ENCODE data around the gene CLIP1.
"Not testable (repeated sequence)": the region's sequence is repeated elsewhere in the genome, so short reads cannot be mapped to it uniquely, and the experiment has no call there.

The CLIP1 gene

DNA sequence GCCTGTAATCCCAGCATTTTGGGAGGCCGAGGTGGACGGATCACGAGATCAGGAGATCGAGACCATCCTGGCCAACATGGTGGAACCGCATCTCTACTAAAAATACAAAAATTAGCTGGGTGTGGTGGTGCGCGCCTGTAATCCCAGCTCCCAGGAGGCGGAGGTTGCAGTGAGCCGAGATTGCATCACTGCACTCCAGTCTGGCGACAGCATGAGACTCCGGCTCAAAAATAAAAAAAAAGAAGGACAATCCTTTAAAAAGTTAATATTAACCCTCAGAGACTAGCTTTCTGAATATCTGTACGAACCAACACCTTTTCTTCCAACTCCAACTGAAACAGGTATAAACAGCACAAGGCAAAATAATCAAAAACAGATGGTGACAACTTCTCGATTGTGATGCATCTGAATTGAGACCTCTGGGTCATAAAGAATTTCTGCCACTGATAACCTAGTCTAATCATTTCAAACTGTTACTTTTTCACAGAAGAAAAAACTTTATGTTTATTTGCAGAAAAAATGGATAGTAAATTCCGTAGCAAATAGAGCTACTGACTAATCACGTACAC, 27.8 kb downstream of the CLIP1 start:
- DNase-seq = no peak

DNA sequence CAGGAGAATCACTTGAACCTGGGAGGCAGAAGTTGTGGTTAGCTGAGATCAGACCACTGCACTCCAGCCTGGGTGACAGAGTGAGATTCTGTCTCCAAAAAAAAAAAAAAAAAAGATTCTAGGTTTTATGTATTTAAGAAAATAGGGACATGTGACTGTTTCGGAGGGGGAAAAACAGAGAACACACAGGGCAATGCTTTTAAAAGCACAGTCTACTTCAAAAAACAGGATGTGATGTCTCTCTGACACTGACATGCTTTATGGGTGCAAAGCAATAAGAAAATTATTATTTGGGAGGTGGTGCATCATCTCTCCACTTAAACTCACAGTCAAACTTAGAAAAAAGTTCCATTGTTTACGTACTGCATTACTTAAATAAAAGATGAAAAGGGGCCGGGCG, 28.7 kb downstream of the CLIP1 start:
- no peak for DNase-seq

DNA sequence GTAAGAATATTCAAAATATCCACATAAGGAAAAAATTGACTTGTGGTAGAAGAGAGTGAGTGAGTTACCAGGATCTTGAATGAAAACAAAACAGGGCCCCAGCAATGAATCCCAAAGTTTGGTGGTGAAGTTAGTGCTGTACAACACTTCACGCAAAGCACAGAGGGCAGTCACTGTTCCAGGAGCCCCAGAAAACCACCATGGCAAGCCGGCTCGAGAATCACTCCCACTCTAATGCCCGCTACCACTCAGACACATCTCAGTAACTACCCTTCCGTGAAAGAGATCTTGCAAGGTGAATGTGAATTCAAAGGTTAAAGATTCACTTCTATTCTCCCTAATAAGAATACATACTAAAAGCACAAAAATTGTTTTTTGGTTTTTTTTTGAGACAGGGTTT, 30.1 kb downstream of the CLIP1 start:
- DNase-seq = no peak

DNA sequence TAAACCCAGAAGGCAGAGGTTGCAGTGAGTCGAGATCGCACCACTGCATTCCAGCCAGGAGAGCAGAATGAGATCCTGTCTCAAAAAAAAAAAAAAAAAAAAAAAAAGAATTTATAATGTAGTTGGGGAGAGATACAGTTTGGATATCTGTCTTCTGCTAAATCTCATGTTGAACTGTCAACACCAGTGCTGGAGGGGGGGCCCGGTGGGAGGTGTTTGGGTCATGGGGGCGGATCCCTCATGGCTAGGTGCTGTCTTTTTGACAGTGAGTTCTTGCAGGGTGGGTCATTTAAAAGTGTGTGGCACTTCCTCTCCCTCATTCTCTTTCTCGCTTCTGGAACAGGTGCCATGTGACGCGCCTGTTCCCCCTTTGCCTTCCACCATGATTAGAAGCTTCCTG, 32.8 kb downstream of the CLIP1 start:
- DNase-seq = no peak

DNA sequence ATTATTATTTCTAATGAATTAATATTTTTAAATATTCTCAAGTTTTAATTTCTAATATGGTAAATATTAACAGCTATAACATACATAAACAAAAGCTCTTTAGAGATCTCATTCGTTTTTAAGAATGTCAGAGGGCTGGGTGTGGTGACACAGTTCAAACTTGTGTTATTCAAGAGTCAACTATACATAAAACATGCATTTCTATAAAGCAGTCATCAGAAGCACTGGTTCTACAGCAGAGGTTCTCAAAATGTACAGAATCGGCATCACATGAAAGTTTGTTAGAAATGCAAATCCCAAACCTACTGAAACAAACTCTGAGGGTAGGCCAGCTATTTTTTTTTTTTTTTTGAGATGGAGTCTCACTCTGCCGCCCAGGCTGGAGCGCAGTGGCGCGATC, 34.6 kb downstream of the CLIP1 start:
- no peak for DNase-seq

DNA sequence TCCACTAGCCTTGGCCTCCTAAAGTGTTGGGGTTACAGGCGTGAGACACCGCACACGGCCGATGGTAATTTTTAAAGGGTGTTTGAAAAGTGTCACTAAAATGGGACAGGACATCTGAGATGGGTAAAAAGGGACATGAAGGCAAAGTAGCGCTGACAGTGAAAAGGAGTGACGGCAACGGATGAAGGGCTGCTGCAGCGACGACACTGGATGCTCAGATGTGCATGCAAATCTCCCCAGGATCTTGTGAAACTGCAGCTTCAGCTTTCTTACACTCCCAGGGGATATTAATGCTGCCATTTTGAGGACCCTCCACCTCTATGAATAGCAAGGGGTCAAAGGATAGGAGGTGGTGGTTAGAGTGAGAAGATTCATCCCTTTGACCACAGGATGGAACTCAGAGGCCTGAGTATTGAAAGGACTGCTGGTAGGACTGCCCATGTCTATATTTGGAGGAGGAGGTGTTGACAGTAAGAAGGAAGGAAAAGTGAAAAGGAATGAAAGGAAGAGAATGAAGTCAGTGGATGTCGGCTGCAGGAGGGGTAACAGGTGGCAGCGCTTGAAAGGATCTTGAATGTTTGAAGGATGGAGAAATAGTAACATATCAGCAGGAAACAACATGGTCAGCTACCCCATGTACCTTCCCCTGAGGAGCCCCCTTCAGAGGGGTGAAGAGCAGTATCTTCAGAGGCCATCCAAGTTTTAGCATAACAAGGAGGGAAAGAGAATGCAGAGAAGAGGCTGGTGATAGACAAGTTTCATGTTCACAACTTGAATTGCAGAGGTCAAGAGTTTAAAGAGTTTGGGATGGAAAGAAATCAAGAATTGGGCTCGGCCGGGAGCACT, 37.1 kb downstream of the CLIP1 start:
- no peak for DNase-seq

DNA sequence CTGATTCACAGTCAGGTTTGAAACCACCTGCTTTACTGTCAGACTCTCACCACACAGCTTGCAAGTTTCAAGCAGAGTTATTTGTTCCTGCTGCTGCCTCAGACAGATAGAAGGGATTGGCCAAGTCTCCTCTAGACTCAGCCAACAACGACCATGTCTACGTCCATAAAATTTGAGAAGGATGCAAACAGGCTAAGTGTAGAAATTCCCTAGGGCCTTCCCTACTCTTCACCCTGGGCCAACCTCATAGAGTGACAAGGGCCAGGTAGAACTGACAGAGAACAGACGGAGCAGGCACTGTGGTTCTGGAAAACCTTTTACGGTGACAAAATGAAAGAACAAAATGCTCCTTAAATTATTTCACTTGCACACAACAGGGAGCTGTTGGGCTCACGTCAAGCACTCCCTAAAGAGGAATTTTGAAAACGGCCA, 39.5 kb downstream of the CLIP1 start:
- no peak for DNase-seq

DNA sequence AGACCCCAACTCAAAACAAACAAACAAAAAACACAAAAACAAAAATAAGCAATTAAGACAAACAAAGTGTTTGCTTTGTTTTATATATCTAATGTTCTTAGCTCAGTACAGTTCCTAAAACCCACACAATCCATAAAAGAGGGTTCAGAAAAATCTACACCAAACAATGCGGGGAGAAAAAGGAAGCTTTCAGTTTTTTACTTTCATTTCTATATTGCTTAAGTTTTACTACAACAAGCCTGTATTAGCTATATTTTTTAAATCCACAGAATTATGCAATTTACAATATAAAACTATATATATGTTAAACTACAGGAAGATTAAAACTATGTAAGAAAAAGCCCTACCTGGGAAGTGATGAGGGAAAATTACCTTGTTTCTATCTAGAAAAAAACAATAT, 41.4 kb downstream of the CLIP1 start:
- DNase-seq = no peak

DNA sequence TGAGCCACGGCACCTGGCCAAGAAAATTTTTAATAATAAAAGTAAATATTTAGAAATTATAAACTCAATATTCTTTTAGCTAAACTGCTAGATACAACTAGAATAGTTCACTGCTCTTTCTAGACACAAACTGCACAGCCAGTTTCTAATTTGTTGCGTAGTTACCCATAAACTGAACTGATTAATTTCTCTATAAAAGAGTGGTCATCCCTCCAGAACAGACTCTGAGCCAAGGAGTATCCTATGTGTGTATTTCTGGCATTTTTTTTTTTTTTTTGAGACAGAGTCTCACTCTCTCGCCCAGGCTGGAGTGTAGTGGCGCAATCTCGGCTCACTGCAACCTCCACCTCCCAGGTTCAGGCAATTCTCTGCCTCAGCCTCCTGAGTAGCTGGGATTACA, 45.7 kb downstream of the CLIP1 start:
- DNase-seq = not testable (repeated sequence)

DNA sequence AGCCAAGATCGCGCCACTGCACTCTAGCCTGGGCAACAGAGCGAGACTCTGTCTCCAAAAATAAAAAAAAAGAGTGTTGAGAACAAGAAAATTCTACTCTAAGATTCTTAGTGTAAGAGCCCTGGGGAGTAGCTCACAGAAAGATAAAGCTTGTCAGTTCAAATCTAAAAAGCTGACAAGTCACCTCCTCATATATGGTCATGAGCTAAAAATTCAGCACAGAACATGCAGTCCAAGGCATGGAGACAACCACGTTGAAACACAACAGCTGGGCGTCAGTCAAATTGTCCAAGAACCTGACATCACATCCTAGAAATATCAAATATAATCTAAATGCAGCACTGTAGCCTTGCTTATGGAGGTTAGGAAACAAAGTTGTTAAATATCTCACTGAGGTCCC, 47.8 kb downstream of the CLIP1 start:
- no peak for DNase-seq

DNA sequence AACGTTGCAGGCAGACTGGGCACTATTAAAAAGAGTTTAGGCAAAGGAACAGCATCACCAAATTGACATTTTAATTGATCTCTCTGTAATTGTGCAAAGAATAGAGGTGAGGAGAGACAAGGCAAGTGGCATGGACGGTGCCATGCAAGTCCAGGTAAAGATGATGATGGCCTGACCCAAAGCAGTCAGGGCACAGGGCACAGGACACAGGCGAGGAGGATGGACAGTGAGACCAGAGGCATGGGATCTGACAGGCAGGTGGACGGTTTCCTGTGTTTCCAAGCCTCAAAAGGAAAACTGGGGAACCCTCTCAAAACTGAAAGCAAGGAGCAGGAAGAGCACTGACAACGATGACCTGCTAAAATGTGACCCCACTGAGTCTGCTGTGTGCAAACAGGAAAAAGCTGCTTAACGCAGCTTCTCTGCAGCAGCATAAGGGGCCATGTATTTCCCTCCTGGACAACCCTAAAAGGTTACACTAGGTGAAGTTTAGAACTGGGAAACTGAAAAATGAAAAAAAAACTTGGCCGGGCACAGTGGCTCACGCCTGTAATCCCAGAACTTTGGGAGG, 50.9 kb downstream of the CLIP1 start:
- DNase-seq = no peak

DNA sequence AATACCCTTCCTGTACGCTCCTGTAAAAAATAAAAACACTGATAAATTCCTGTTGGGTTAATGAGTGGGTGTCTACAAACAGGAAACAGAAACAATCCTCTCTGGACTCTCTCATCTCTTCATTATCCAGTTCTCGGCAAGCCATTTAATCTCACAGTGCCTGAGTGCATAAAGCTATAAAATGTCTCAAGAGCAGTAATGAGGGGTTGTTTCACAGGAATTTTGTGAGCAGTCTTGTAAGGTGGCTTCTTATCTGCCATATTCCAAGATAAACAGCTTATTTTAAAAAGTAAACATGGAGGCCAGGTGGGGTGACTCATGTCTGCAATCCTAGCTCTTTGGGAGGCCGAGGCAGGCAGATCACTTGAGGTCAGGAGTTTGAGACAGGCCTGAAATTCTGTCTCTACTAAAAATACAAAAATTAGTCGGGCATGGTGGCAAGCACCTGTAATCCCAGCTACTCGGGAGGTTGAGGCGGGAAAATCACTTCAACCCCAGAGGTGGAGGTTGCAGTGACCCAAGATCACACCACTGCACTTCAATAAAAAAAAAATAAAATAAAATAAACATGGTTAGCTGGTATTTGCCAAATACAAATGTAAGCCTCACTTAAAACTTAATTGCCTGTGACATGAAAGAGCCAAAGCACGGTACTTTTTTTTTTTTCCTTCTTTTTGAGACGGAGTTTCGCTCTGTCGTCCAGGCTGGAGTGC, 54.0 kb downstream of the CLIP1 start:
- no peak for DNase-seq

DNA sequence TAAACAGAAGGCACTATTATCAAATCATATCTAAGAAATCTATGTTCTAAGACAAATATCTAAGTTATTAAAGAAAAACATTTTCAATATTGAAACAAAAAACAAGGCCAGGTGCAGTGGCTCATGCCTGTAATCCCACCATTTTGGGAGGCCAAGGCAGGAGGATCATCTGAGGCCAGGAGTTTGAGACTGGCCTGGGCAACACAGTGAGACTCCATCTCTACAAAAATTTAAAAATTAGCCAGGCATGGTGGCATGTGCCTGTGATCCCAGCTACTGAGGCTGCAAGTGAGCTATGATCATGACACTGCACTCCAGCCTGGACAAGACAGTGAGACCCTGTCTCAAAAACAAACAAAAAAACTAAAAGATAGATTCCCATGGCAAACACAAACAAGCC, 54.8 kb downstream of the CLIP1 start:
- DNase-seq = not testable (repeated sequence)

DNA sequence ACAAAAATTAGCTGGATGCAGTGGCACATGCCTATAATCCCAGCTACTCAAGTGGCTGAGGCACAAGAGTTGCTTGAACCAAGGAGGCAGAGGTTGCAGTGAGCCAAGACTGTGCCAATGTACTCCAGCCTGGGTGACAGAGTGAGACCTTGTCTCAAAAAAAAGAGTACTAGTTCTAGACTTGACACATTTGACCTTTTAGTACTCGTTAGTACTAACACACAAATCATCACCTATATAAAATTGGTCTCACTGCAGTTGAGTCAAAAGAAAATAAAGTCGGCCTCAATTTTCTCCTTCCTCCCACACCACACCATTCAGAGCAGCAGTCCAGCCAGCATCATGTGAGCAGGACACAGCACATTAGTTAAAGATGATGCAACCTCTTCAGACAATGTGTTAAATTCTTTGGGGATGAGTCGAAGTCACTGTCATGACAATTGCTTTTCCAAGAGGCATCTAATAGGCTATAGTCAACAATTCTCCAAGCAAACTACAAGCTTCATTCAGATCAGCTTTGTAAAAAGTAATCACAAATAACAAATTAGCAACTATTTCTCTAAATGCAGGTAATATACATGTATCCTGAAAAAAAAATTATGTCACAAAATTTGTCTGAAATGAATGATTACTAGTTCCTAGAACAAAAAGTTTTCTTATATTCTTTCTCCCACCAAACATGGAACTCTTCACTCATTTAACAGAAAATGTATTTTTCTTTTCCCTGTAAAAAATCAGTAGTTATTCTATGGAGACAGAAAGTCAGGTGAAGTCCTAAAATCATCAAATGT, 55.6 kb downstream of the CLIP1 start:
- no peak for DNase-seq

DNA sequence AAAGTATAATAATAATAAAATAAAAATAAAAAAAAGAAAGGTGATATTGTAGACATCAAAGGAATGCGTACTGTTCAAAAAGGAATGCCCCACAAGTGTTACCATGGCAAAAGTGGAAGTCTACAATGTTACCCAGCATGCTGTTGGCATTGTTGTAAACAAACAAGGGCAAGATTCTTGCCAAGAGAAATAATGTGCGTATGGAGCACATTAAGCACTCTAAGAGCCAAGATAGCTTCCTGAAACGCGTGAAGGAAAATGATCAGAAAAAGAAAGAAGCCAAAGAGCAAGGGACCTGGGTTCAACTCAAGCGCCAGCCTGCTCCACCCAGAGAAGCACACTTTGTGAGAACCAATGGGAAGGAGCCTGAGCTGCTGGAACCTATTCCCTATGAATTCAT, 57.2 kb downstream of the CLIP1 start:
- not testable (repeated sequence) for DNase-seq

DNA sequence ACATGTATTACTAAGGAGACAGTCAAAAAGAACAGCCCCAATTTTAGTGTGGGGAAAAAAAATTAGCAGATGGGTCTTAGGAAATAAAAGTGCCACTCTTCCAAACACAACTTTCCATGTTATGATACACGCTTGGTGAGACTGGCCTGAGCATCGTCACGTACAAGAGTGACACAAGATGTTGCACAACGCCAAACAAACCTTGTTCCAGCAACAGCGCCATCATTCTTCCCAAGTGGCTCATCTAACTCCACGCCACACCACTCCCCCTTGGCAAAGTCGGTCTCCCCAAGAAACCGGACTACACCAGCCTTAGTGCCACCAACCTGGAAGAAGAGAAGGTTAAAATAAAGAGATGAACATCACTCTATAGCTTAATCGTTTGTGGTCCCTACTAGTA, 58.7 kb downstream of the CLIP1 start:
- no peak for DNase-seq

DNA sequence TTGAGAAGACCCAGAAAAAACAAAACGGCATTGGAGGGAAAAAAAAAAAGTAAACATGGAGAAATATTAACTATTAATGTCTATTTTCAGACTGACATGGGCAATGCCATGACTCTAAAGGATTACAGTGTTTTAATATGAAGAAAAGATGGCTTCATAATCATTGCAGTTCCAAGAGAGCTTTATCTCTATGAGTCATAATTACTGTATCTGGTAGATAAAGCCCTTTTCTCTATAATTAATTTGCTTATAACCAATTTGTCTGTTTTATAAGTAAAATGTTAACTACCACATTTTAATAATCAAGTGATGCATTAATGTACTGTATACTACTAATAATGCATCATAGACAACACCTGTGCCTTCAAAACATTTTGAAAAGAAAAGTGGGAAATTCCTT, 59.7 kb downstream of the CLIP1 start:
- DNase-seq = no peak

DNA sequence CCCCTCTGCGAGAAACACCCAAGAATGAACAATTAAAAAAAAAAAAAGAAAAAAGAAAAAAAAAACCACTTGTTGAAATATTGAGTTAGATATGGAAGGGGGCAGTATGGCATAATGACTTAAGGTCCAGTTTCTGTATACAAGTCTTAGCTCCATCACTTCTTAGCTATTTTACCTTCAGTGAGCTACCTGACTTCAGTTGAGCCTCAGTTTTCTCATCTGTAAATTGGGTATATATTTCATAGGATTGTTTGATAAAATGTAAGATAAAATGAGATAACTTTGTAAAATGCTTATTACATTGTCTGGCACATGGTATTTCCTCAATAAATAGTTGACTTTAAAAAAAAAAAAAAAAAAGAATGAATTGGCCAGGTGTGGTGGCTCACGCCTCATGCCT, 64.1 kb downstream of the CLIP1 start:
- DNase-seq = not testable (repeated sequence)

DNA sequence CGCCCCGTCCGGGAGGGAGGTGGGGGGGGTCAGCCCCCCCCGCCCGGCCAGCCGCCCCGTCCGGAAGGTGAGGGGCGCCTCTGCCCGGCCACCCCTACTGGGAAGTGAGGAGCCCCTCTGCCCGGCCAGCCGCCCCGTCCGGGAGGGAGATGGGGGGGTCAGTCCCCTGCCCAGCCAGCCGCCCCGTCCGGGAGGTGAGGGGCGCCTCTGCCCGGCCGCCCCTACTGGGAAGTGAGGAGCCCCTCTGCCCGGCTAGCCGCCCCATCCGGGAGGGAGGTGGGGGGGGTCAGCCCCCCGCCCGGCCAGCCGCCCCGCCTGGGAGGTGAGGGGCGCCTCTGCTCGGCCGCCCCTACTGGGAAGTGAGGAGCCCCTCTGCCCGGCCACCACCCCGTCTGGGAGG, 64.9 kb downstream of the CLIP1 start:
- not testable (repeated sequence) for DNase-seq

DNA sequence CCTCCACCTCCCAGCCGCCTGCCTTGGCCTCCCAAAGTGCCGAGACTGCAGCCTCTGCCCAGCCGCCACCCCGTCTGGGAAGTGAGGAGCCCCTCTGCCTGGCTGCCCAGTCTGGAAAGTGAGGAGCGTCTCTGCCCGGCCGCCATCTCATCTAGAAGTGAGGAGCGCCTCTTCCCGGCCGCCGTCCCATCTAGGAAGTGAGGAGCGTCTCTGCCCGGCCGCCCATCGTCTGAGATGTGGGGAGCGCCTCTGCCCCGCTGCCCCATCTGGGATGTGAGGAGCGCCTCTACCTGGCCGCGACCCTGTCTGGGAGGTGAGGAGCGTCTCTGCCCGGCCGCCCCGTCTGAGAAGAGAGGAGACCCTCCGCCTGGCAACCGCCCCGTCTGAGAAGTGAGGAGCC, 65.5 kb downstream of the CLIP1 start:
- not testable (repeated sequence) for DNase-seq

DNA sequence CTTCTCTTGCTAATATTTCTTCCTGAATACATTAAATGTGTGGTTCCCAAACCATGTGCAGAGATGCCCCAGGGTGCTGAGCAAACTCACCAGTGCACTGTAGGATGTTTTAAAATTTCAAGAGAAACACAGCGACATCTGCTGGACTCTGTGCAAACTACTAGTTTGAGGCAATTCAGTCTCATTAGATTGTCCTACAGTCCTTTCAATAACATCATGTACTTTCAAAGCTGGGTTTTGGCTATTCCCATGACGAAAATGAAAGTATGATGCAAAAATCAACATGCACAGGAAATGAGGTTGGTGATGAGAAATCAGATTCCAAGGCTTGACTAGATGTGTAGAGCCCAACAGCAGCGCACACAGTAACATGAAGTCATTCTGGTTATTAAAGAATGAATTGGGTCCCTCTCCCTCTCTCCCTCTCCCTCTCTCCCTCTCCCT, 66.3 kb downstream of the CLIP1 start:
- peak; percentile 60 to 72 for DNase-seq

DNA sequence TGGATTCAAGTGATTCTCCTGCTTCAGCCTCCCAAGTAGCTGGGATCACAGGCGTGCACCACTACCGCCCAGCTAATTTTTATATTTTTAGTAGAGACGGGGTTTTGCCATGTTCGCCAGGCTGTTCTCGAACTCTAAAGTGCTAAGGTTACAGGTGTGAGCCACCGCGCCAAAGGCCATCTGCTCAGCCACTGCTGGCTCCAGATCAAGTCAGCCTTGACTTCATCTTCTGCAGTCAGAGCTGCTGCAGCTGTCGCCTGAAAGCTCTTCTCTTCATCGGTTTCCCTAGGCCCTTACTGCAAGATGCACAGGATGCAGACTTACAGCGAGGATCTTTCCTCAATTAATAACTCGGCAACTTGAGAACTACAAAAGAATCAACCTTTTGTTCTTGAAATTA, 66.8 kb downstream of the CLIP1 start:
- no peak for DNase-seq
